Iris pigment epithelial cell (primary cell): ENCODE data around the gene ARL2BP.
A peak's percentile ranks its signal among the peaks of the same experiment; 100 is the strongest.
"Not testable (repeated sequence)": the region's sequence is repeated elsewhere in the genome, so short reads cannot be mapped to it uniquely, and the experiment has no call there.

ENCODE experiments used
- DNase-seq: peaks from one replicate; pipeline ENCODE4 v3.0.0-alpha.2; 2011; ENCODE audit warnings: low read depth

The ARL2BP gene

DNA sequence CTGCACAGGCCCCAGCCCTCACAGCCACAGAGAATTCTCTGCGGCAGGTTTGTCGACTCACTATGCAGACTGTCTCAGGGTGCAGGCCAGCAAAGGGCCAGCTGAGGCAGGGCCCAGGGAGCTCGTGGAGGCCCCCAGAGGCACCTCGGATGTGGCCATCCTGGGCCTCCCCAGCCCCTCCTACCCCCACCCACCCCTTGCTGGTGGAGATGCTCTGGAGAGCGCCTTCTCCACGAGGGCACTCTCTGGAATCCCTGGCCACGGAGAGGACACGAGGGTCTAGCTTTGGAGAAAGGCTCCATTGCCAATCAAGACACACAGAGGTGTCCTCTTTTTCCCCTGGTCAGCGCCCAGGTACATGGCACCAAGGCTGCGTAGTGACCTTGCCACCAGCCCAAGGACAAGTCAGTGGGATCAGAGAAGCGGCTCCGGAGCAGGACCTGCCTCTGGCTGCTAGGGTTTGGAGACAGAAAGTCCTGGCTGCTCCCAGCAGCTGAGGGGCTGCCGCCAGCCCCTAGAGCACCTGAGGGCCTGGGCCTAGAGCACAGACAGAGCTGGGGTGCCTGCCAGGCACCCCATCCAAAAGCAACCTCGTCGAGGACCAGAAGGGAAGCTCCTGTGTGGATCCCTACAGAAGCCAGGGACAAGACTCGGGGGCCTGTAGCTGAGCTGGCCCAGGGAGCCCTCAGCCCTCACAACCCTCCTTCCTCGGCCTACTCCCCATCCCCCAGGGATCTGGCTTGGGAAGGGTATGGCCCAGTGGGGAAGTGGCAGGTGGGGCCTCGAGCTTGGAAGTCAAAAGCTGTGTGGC lies 18.7 kb downstream of the ARL2BP start:
- DNase-seq, result no peak

DNA sequence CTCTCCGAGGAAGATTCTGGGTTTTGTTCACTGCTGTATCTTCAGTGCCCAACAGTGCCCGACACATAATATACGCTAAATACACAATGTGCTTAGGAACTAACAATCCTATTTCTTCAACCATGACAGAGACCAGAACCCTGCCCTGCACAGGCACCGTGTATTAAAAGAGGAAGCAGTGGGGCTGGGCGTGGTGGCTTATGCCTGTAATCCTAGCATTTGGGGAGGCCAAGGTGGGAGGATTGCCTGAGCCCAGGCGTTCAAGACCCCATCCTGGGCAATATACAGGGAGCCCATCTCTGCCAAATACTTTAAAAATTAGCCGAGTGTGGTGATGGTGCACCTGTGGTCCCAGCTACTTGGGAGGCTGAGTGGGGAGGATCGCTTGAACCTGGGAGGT lies 19.3 kb downstream of the ARL2BP start:
- no peak for DNase-seq

DNA sequence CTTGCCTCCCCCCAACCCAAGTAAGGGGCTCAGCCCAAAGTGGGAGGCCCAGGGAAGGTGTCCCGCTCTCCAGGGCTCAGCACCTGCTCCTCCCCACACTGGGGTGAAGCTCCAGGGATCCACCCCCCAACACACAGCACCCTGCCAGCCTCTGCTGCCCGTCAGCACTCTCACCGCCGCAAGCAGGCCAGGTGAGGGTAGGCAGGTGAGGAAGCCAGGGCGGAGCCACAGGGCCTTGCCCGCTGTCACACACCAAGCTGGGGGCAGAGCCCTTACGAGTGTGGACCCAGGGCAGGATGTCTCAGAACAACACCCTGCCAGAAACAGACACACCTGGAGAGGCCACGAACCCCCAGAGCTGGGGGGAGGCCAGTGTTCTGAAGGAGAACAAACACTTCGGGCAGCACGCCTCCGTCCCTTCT lies 19.9 kb downstream of the ARL2BP start:
- DNase-seq, result no peak

- peak; percentile 11 for DNase-seq
These were observed 20.9 kb downstream of the ARL2BP start for GRCh38 chr16:57265850-57266530.

DNA sequence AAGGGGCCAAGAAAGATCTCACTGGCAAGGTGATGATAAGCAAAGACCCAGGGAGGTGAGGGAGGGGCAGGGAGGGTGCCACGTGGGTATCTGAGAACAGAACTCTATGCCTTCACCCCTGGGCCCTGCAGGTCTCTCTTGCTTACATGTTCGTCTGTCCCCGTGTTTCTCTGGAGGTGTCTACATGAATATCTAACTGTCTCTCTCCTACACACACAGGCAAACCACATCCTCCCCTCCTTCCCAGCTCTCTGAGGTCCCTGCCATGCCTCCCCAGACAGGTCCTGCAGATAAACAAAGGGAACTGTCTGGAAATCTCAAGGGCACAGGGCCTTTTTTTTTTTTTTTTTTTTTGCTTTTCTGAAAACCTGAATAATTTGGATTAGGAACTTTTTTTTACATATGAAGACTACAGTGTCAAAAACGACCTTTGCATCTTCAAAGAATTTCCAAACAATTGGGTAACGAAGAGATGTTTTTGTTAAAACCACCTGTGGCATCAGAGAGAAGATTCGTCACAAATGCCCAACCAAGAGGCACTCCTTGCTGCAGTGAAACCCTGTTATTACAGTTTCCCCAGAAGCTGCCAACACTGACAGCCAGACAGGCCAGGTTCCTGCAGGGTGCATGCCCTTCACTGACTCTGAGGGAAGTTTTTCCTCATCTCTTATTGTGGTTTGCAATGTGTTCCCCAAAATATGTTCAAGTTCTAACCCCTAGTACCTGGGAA lies 21.6 kb downstream of the ARL2BP start:
- DNase-seq, result no peak

DNA sequence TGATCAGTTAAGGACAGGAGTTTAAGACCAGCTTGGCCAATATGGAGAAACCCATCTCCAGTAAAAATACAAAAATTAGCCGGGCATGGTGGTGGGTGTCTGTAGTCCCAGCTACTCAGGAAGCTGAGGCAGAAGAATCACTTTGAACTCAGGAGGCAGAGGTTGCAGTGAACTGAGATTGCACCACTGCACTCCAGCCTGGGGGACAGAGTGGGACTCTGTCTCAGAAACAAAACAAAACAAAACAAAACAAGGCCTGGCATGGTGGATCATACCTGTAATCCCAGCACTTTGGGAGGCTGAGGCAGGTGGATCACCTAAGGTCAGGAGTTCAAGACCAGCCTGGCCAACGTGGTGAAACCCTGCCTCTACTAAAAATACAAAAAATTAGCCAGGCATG lies 22.3 kb downstream of the ARL2BP start:
- not testable (repeated sequence) for DNase-seq

GRCh38 chr16:57268804-57269800 lies 24.0 kb downstream of the ARL2BP start:
- DNase-seq, result peak; percentile 20

- no peak for DNase-seq
These were observed 25.4 kb downstream of the ARL2BP start for GRCh38 chr16:57270221-57271062.

DNA sequence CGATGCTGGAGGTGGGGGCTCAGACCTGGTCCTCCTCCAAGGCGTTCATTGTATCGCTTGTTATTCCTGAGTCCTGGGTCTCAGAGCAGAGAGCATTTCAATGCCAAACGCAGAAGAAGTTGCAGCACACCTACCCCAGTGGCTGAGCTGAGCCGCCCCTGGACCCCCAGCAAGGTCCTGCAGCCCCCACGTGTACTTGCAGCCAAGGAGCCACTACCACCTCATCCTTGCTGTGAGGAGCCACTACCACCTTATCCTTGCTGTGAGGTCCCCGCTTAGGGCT lies 25.9 kb downstream of the ARL2BP start:
- DNase-seq, result no peak

DNA sequence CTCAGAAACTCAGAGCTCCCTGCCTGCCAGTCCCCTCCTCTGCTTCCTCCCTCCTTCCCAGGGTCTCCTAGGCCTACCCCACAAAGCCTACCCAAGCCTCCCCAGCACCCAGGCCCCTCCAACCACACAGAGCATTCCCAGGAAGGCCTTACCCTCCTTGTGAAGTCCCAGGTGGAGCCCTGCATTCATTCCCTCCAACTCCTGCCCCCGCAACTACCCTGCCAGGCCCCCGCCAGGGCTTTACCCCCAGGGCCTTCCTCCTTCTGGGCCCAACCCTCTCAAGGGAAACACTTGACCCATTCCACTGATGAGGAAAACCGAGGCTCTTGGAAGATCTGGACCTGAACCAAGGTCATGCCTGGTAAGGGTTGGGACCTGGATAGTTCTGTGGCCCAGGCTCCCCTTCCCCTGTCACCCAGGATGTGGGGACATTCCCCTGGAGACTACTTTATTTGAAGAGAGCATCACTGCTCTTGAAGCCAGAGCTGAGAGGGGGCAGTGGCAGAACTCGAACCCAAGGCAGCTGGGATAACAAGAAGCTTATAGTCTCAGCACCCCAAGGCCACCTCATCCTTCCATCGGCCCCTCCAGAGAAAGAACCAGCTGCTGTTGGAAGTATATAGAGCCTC lies 26.9 kb downstream of the ARL2BP start:
- DNase-seq, result no peak

- DNase-seq, result no peak
These were observed 28.3 kb downstream of the ARL2BP start for GRCh38 chr16:57273359-57273758.

GRCh38 chr16:57273826-57274225 lies 28.8 kb downstream of the ARL2BP start:
- DNase-seq, result no peak

DNA sequence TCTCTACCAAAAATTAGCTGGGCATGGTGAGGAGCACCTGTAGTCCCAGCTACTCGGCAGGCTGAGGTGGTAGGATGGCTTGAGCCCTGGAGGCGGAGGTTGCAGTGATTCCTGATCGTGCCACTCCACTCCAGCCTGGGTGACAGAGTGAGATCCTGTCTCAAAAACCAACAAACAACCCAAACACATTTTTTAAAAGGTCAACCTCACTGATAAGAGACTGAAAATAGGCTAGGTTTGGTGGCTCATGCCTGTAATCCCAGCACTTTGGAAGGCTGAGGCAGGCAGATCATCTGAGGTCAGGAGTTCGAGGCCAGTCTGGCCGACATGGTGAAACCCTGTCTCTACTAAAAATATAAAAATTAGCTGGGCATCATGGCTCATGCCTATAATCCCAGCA lies 30.9 kb downstream of the ARL2BP start:
- DNase-seq, result not testable (repeated sequence)

GRCh38 chr16:57276596-57276995 lies 31.5 kb downstream of the ARL2BP start:
- no peak for DNase-seq

DNA sequence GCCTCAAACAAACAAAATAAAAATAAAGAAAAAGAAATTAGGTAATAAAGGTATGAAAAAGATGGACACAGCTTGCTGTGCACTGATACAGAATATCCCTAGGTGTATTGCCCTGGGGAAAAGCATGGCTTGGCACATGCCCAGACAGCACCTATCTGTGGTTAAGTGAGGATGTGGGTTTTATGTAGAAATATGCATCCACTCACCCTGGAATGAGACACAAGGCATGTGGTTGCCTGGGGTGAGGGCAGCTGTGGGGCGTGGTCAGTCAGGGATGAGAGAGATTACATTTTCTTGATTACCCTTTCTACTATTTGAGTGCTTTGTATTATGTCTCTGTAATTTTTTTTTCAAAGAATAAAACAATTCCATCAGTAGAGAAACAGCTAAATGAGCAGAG lies 32.5 kb downstream of the ARL2BP start:
- peak; percentile 80 for DNase-seq

GRCh38 chr16:57278494-57278893 lies 33.4 kb downstream of the ARL2BP start:
- no peak for DNase-seq

GRCh38 chr16:57279780-57280638 lies 35.0 kb downstream of the ARL2BP start:
- DNase-seq, result no peak

DNA sequence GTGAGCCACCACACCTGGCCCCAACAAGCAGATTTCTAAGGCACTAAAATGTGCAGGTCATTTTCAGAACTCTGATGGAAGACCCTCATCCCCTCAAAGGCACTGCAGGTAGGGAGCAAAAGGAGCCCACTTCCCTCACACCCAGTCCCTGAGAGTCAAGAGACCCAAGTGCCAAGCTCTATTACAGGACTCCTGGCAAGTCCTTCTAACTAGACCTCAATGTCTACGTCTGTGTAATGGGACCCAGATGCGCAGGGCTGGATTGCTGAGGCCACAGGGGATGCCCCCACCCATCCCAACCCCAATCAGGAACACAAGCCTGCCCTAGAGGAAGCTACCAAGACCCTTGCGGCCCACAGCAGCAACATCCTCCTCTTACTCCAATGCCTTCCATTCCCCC lies 36.7 kb downstream of the ARL2BP start:
- no peak for DNase-seq

- DNase-seq, result no peak
These were observed 37.6 kb downstream of the ARL2BP start for GRCh38 chr16:57282510-57283213.
